Heart left ventricle (tissue), 13 donors: ENCODE measurements around the gene CST9.

Source experiments
- CTCF ChIP-seq, 12 donors: fragments of 200-600 bp; sonication (generic) in 4 of 12; IDR thresholded peaks; one replicate each; pipeline versions ENCODE4 v1.5.0 to v1.8.0; 2018 to 2022; ENCODE audit warnings: antibody characterized with exemption in 12 of 12, mild to moderate bottlenecking in 5 of 12
- POLR2A ChIP-seq, 2 donors: fragments of 450-650 bp; IDR thresholded peaks; one replicate each; pipeline ENCODE4 v1.6.1; 2017; ENCODE audit warnings: antibody characterized with exemption in 2 of 2, mild to moderate bottlenecking in 2 of 2, moderate library complexity in 2 of 2
- donor health status: ischemic (EF 13 %, LVEDD 7.1; RV severe dilation, severe dysfunction).
- donor health status: DM: no; HTN: yes; CAD: no.
- donor health status: DM: no; HTN: no; CAD: no.
- donor health status: ischemic (EF 25% LVEDD 6.9; RV normal size, moderate dysfunction).
- donor health status: ischemic (EF 25% LVEDD 5.7; RV mildly dilated, moderate dysfunction).
- donor health status: ischemic (EF 35%, LVEDD 5.7; RV mildly dilated, moderate dysfunction).
- donor health status: nonischemic (EF 11% LVEDD 7.7; RV severe dilation, severe dysfunction).
- donor health status: DM: yes; HTN: yes; CAD: no.
- donor health status: PGD.
- donor health status: ischemic (EF 29% LVEDD 5.4; RV normal size, mild dysfunction).
- donor health status: nonischemic (EF 23%, LVEDD 6.1; RV moderate dilation, normal function).

- no peak for TF ChIP-seq CTCF (IDR thresholded peaks at IDR 0.05)
- no peak for TF ChIP-seq POLR2A (IDR thresholded peaks at IDR 0.05)
These were observed 18.1 kb downstream of the CST9 start for GRCh38 chr20:23587631-23588030.
